ENCODE results near the gene S100A4. TPM values are rescaled to one million over a fixed set of nuclear protein-coding genes. Genes with fewer than 3 reads are reported as not detected.
"Not testable (repeated sequence)": the region's sequence is repeated elsewhere in the genome, so short reads cannot be mapped to it uniquely, and the experiment has no call there.

Gene S100A4
- total RNA-seq, 2 donors from 2014 or later = 56.3 to 71.3 TPM

- Histone ChIP-seq H3K36me3 (no peaks in the 10 kb centered on the region), H3K27ac (no peak overlapping the region), H3K9me3 (no peaks in the 10 kb centered on the region), H3K4me1 (replicated peaks) (no peaks in the 10 kb centered on the region), H3K4me3 (no peak overlapping the region), H3K27me3 (replicated peaks; ENCODE audit: insufficient read depth) (no peaks in the 10 kb centered on the region)
- no peak for DNase-seq (ENCODE audit: low spot score)
- TF ChIP-seq POLR2A (IDR thresholded peaks at IDR 0.05) (no peak), CTCF (IDR thresholded peaks at IDR 0.05) (no peak), POLR2AphosphoS5 (IDR thresholded peaks at IDR 0.05) (no peak)
- 57% methylated on average over 4 of the region's 4 CpGs for WGBS
- intact Hi-C loops (cut with DNase I) = no loop called here
These were observed 24.7 kb downstream of the S100A4 start for GRCh38 chr1:153520818-153521476.

- DNase-seq (ENCODE audit: low spot score); intact Hi-C loops (cut with DNase I); H3K27me3 ChIP-seq (replicated peaks; ENCODE audit: insufficient read depth); H3K27ac ChIP-seq; H3K4me3 ChIP-seq; H3K36me3 ChIP-seq; H3K9me3 ChIP-seq; H3K4me1 ChIP-seq (replicated peaks): not testable (repeated sequence)
- WGBS = 89% methylated on average over 5 of the region's 5 CpGs
These were observed 25.4 kb downstream of the S100A4 start for GRCh38 chr1:153520137-153520691.

- Histone ChIP-seq H3K4me3 (no peak overlapping the region), H3K27ac (no peak overlapping the region), H3K36me3 (no peaks in the 10 kb centered on the region), H3K4me1 (replicated peaks) (no peaks in the 10 kb centered on the region), H3K27me3 (replicated peaks; ENCODE audit: insufficient read depth) (no peaks in the 10 kb centered on the region), H3K9me3 (no peaks in the 10 kb centered on the region)
- intact Hi-C loops (cut with DNase I) = loop anchor here (10.0 kb wide), 1 partner anchor 226 kb away; no protein-coding TSS in a partner anchor
- TF ChIP-seq CTCF (IDR thresholded peaks at IDR 0.05) = no peak
- TF ChIP-seq POLR2AphosphoS5 (IDR thresholded peaks at IDR 0.05) = no peak
- TF ChIP-seq POLR2A (IDR thresholded peaks at IDR 0.05) = no peak
- no peak for DNase-seq (ENCODE audit: low spot score)
- 90% methylated on average over 3 of the region's 3 CpGs for WGBS
These were observed 26.4 kb downstream of the S100A4 start for GRCh38 chr1:153519242-153519641.

GRCh38 chr1:153515504-153516394 is 29.9 kb downstream of the S100A4 start:
- no peak for TF ChIP-seq CTCF (IDR thresholded peaks at IDR 0.05)
- peak; percentile 48 for TF ChIP-seq POLR2AphosphoS5 (IDR thresholded peaks at IDR 0.05)
- peak; percentile 44 for TF ChIP-seq POLR2A (IDR thresholded peaks at IDR 0.05)
- DNase-seq (ENCODE audit: low spot score) = peak; percentile 65
- WGBS = 47% methylated on average over 8 of the region's 8 CpGs
- H3K27ac ChIP-seq = no peak overlapping the region
- no peaks in the 10 kb centered on the region for H3K9me3 ChIP-seq
- no peak overlapping the region for H3K4me3 ChIP-seq
- H3K36me3 ChIP-seq = no peaks in the 10 kb centered on the region
- H3K4me1 ChIP-seq (replicated peaks) = no peaks in the 10 kb centered on the region
- intact Hi-C loops (cut with DNase I) = loop anchor here (10.0 kb wide), 1 partner anchor 229 kb away; no protein-coding TSS in a partner anchor
- H3K27me3 ChIP-seq (replicated peaks; ENCODE audit: insufficient read depth) = no peaks in the 10 kb centered on the region

GRCh38 chr1:153513666-153514065 is 31.9 kb downstream of the S100A4 start:
- Histone ChIP-seq H3K27ac (no peak overlapping the region), H3K36me3 (no peaks in the 10 kb centered on the region), H3K27me3 (replicated peaks; ENCODE audit: insufficient read depth) (no peaks in the 10 kb centered on the region), H3K4me1 (replicated peaks) (no peaks in the 10 kb centered on the region), H3K4me3 (no peak overlapping the region), H3K9me3 (no peaks in the 10 kb centered on the region)
- DNase-seq (ENCODE audit: low spot score) = no peak
- 96% methylated on average over 7 of the region's 7 CpGs for WGBS
- no peak for TF ChIP-seq CTCF (IDR thresholded peaks at IDR 0.05)
- no peak for TF ChIP-seq POLR2AphosphoS5 (IDR thresholded peaks at IDR 0.05)
- intact Hi-C loops (cut with DNase I) = loop anchor here (10.0 kb wide), 1 partner anchor 231 kb away; no protein-coding TSS in a partner anchor
